ENCODE measurements around the gene ZNF14.
"Not testable (repeated sequence)": the region's sequence is repeated elsewhere in the genome, so short reads cannot be mapped to it uniquely, and the experiment has no call there.

Gene ZNF14

GRCh38 chr19:19687090-19687489 is 45.8 kb downstream of the ZNF14 start:
- no peak for DNase-seq (ENCODE audit: low read depth in 2 of 2)

- no peak for DNase-seq (ENCODE audit: low read depth in 2 of 2)
Observed at GRCh38 chr19:19686580-19686979, 46.3 kb downstream of the ZNF14 start.

- not testable (repeated sequence) for DNase-seq (ENCODE audit: low read depth in 2 of 2)
Observed at GRCh38 chr19:19686119-19686518, 46.8 kb downstream of the ZNF14 start.

GRCh38 chr19:19679176-19680073 is 53.5 kb downstream of the ZNF14 start:
- no peak for DNase-seq (ENCODE audit: low read depth in 2 of 2)

GRCh38 chr19:19677579-19677978 is 55.3 kb downstream of the ZNF14 start:
- no peak for DNase-seq (ENCODE audit: low read depth in 2 of 2)

GRCh38 chr19:19674315-19674714 is 58.6 kb downstream of the ZNF14 start:
- no peak for DNase-seq (ENCODE audit: low read depth in 2 of 2)

GRCh38 chr19:19672816-19673215 is 60.1 kb downstream of the ZNF14 start:
- DNase-seq (ENCODE audit: low read depth in 2 of 2) = no peak

GRCh38 chr19:19670070-19670551 is 62.8 kb downstream of the ZNF14 start:
- DNase-seq (ENCODE audit: low read depth in 2 of 2) = no peak

- DNase-seq (ENCODE audit: low read depth in 2 of 2) = peak; percentile 96 to 98
Observed at GRCh38 chr19:19668230-19669012, 64.5 kb downstream of the ZNF14 start, which contains the start of gene ZNF101. ZNF101 (plus strand) TSS chr19:19668839; CDS start chr19:19668964, 125 bp downstream.

- DNase-seq (ENCODE audit: low read depth in 2 of 2) = not testable (repeated sequence)
Observed at GRCh38 chr19:19665420-19665948, 67.4 kb downstream of the ZNF14 start.

- peak; percentile 88 to 91 for DNase-seq (ENCODE audit: low read depth in 2 of 2)
Observed at GRCh38 chr19:19663256-19664120, 69.4 kb downstream of the ZNF14 start, which contains the start of gene ATP13A1. ATP13A1 (minus strand) TSS chr19:19663676; CDS start chr19:19663666, 10 bp downstream.

GRCh38 chr19:19662871-19663255 is 70.0 kb downstream of the ZNF14 start:
- no peak for DNase-seq (ENCODE audit: low read depth in 2 of 2)

- DNase-seq (ENCODE audit: low read depth in 2 of 2) = no peak
Observed at GRCh38 chr19:19662344-19662743, 70.6 kb downstream of the ZNF14 start.

GRCh38 chr19:19661675-19662251 is 71.1 kb downstream of the ZNF14 start:
- peak in 1 of 2 donors; percentile 24 for DNase-seq (ENCODE audit: low read depth in 2 of 2)

- DNase-seq (ENCODE audit: low read depth in 2 of 2) = no peak
Observed at GRCh38 chr19:19661141-19661674, 71.7 kb downstream of the ZNF14 start.

Measured in stimulated activated CD4-positive, alpha-beta T cell treated with anti-CD3 and anti-CD28 coated beads, Interleukin-15, amount 100 ng/mL, for 48 hours (primary cell).